ENCODE data around the gene NEK8. TPM values are rescaled to one million over a fixed set of nuclear protein-coding genes. Genes with fewer than 3 reads are reported as not detected.
A peak's percentile ranks its signal among the peaks of the same experiment; 100 is the strongest.

NEK8 gene
- total RNA-seq, 2 experiments from 2014 or later: 3.6 to 3.9 TPM

GRCh38 chr17:28744972-28745785 lies 16.6 kb downstream of the NEK8 start:
- H3K4me1 Mint-ChIP-seq (ENCODE audit: low read depth): peaks cover 46% of the 10 kb centered on the region
- peak overlapping the region; percentile 90 for H3K27ac Mint-ChIP-seq
- no peak for TF ChIP-seq CTCF (IDR thresholded peaks at IDR 0.05)
- no peaks in the 10 kb centered on the region for H3K9me3 Mint-ChIP-seq
- ATAC-seq (peak; percentile 6), DNase-seq (peak; percentile 57)
- ChIA-PET CTCF (interaction anchor here (1.2 to 17.1 kb wide), 3 partner anchors 18 to 208 kb away, joined by 3 to 609 read pairs (median 38); partner anchors contain the start of genes NEK8 and TLCD1), POLR2A (interaction anchor here (0.5 to 20.7 kb wide), 5 partner anchors 10 to 204 kb away, joined by 3 to 480 read pairs (median 5); partner anchors contain the start of genes NEK8, RPL23A and TLCD1)
- peaks cover 47% of the 10 kb centered on the region for H3K36me3 Mint-ChIP-seq (ENCODE audit: low read depth)
- H3K27me3 Mint-ChIP-seq: no peaks in the 10 kb centered on the region
- H3K4me3 Mint-ChIP-seq: peak overlapping the region; percentile 91
- intact Hi-C loops (cut with micrococcal nuclease): no loop called here

GRCh38 chr17:28745786-28746411 lies 17.3 kb downstream of the NEK8 start:
- TF ChIP-seq CTCF (IDR thresholded peaks at IDR 0.05): no peak
- DNase-seq: no peak
- POLR2A ChIA-PET: interaction anchor here (0.5 to 20.7 kb wide), 6 partner anchors 10 to 203 kb away, joined by 3 to 480 read pairs (median 5); partner anchors contain the start of genes NEK8, RPL23A and TLCD1
- intact Hi-C loops (cut with micrococcal nuclease): no loop called here
- Mint-ChIP-seq H3K4me3 (peak overlapping the region; percentile 91), H3K27ac (peak overlapping the region; percentile 90), H3K9me3 (no peaks in the 10 kb centered on the region), H3K4me1 (ENCODE audit: low read depth) (peaks cover 52% of the 10 kb centered on the region), H3K27me3 (no peaks in the 10 kb centered on the region), H3K36me3 (ENCODE audit: low read depth) (peaks cover 46% of the 10 kb centered on the region)
- CTCF ChIA-PET: interaction anchor here (0.7 to 17.1 kb wide), 3 partner anchors 17 to 103 kb away, joined by 3 to 609 read pairs (median 38); partner anchors contain the start of genes NEK8 and TLCD1
- ATAC-seq: no peak

GRCh38 chr17:28746611-28747050 lies 18.0 kb downstream of the NEK8 start:
- ChIA-PET CTCF (interaction anchor here (0.7 to 17.1 kb wide), 3 partner anchors 17 to 102 kb away, joined by 3 to 609 read pairs (median 38); partner anchors contain the start of genes NEK8 and TLCD1), POLR2A (interaction anchor here (1.3 to 20.7 kb wide), 5 partner anchors 10 to 153 kb away, joined by 3 to 480 read pairs (median 5); partner anchors contain the start of genes NEK8, RPL23A and TLCD1)
- no peaks in the 10 kb centered on the region for H3K9me3 Mint-ChIP-seq
- DNase-seq (no peak), ATAC-seq (no peak)
- H3K27me3 Mint-ChIP-seq: no peaks in the 10 kb centered on the region
- intact Hi-C loops (cut with micrococcal nuclease): no loop called here
- peak overlapping the region; percentile 90 for H3K27ac Mint-ChIP-seq
- H3K4me3 Mint-ChIP-seq: peak overlapping the region; percentile 91
- peaks cover 45% of the 10 kb centered on the region for H3K36me3 Mint-ChIP-seq (ENCODE audit: low read depth)
- no peak for TF ChIP-seq CTCF (IDR thresholded peaks at IDR 0.05)
- H3K4me1 Mint-ChIP-seq (ENCODE audit: low read depth): peaks cover 48% of the 10 kb centered on the region

- ChIA-PET POLR2A (interaction anchor here (1.3 to 20.7 kb wide), 3 partner anchors 10 to 152 kb away, joined by 3 to 480 read pairs (median 10); partner anchors contain the start of genes NEK8, RPL23A and TLCD1), CTCF (interaction anchor here (5.7 to 17.1 kb wide), 2 partner anchors 16 to 20 kb away, joined by 38 to 609 read pairs; partner anchors contain the start of genes NEK8 and TLCD1)
- no peak for TF ChIP-seq CTCF (IDR thresholded peaks at IDR 0.05)
- Mint-ChIP-seq H3K4me1 (ENCODE audit: low read depth) (peaks cover 43% of the 10 kb centered on the region), H3K9me3 (no peaks in the 10 kb centered on the region), H3K4me3 (peak overlapping the region; percentile 91), H3K27ac (peak overlapping the region; percentile 52), H3K36me3 (ENCODE audit: low read depth) (peaks cover 49% of the 10 kb centered on the region), H3K27me3 (no peaks in the 10 kb centered on the region)
- DNase-seq: no peak
- intact Hi-C loops (cut with micrococcal nuclease): no loop called here
- ATAC-seq: no peak
Measured at GRCh38 chr17:28747051-28747691, 18.6 kb downstream of the NEK8 start.
